ENCODE measurements around the gene ERCC6L.

ERCC6L gene

GRCh38 chrX:72258174-72258573 lies 19.3 kb upstream of the ERCC6L start:
- H2BK12ac ChIP-seq (ENCODE audit: low read length): no peak overlapping the region
- H3K18ac ChIP-seq (ENCODE audit: low read length): no peak overlapping the region
- no peaks in the 10 kb centered on the region for H3K36me3 ChIP-seq (replicated peaks in 1 of 2; ENCODE audit: control insufficient read depth in 2 of 2, insufficient read depth in 2 of 2, low read length in 2 of 2)
- H4K8ac ChIP-seq (ENCODE audit: low read depth, low read length): peak overlapping the region; percentile 17
- no peak overlapping the region for H3K4me3 ChIP-seq (ENCODE audit: low read length in 2 of 2)
- no peak overlapping the region for H3K4ac ChIP-seq (ENCODE audit: low read length)
- peaks cover 0 to 3% (median 0%) of the 10 kb centered on the region in 3 experiments for H3K27me3 ChIP-seq (ENCODE audit: control insufficient read depth in 3 of 3, insufficient read depth in 3 of 3, low read depth in 1 of 3, low read length in 3 of 3)
- H3K27ac ChIP-seq (replicated peaks; ENCODE audit: low read length): no peak overlapping the region
- H2BK5ac ChIP-seq (ENCODE audit: low read length): peak overlapping the region; percentile 24
- no peak for DNase-seq (ENCODE audit: low spot score)
- no peaks in the 10 kb centered on the region for H3K9me3 ChIP-seq (replicated peaks in 1 of 2; ENCODE audit: control insufficient read depth in 2 of 2, insufficient read depth in 1 of 2, low read depth in 1 of 2, low read length in 2 of 2)
- no peak overlapping the region for H4K91ac ChIP-seq (ENCODE audit: low read depth, low read length, poor library complexity)
- no peak overlapping the region for H2AK5ac ChIP-seq (ENCODE audit: low read depth, low read length)
- H3K79me1 ChIP-seq (ENCODE audit: low read depth, low read length): no peaks in the 10 kb centered on the region
- no peak overlapping the region for H3K4me2 ChIP-seq (ENCODE audit: insufficient read depth, low read length, poor library complexity, severe bottlenecking)
- no peak overlapping the region for H3K9ac ChIP-seq (ENCODE audit: low read depth, low read length, poor library complexity)
- peak overlapping the region; percentile 21 for H3K14ac ChIP-seq (ENCODE audit: low read length)
- H2AFZ ChIP-seq (ENCODE audit: low read length): no peak overlapping the region
- no peak overlapping the region for H3K23ac ChIP-seq (ENCODE audit: low read depth, low read length, poor library complexity)
- H2BK120ac ChIP-seq (ENCODE audit: low read depth, low read length): no peak overlapping the region
- peaks cover 2 to 3% of the 10 kb centered on the region in 2 donors for H3K4me1 ChIP-seq (ENCODE audit: control insufficient read depth in 2 of 2, insufficient read depth in 1 of 2, low read depth in 1 of 2, low read length in 2 of 2)
- no peak overlapping the region for H2BK15ac ChIP-seq (ENCODE audit: low read length)
- no CpG with 5 or more reads among the region's 7 CpGs for WGBS, 2 donors (ENCODE audit: extremely low coverage in 2 of 2, insufficient read length in 2 of 2, insufficient replicate concordance in 1 of 2)

- H3K23ac ChIP-seq (ENCODE audit: low read depth, low read length, poor library complexity): no peak overlapping the region
- no peak overlapping the region for H2BK15ac ChIP-seq (ENCODE audit: low read length)
- no peak overlapping the region for H2BK5ac ChIP-seq (ENCODE audit: low read length)
- H2AFZ ChIP-seq (ENCODE audit: low read length): no peak overlapping the region
- peak overlapping the region; percentile 3 for H4K8ac ChIP-seq (ENCODE audit: low read depth, low read length)
- H3K4me3 ChIP-seq (ENCODE audit: low read length in 2 of 2): no peak overlapping the region
- H3K4me2 ChIP-seq (ENCODE audit: insufficient read depth, low read length, poor library complexity, severe bottlenecking): no peak overlapping the region
- H3K27ac ChIP-seq (replicated peaks; ENCODE audit: low read length): no peak overlapping the region
- no peak overlapping the region for H3K9ac ChIP-seq (ENCODE audit: low read depth, low read length, poor library complexity)
- H3K4ac ChIP-seq (ENCODE audit: low read length): no peak overlapping the region
- no peak overlapping the region for H2BK12ac ChIP-seq (ENCODE audit: low read length)
- no peak overlapping the region for H3K18ac ChIP-seq (ENCODE audit: low read length)
- no peak overlapping the region for H2BK120ac ChIP-seq (ENCODE audit: low read depth, low read length)
- H3K36me3 ChIP-seq (replicated peaks in 1 of 2; ENCODE audit: control insufficient read depth in 2 of 2, insufficient read depth in 2 of 2, low read length in 2 of 2): no peaks in the 10 kb centered on the region
- no peak overlapping the region for H3K14ac ChIP-seq (ENCODE audit: low read length)
- no CpG with 5 or more reads among the region's 7 CpGs for WGBS, 2 donors (ENCODE audit: extremely low coverage in 2 of 2, insufficient read length in 2 of 2, insufficient replicate concordance in 1 of 2)
- H3K27me3 ChIP-seq (ENCODE audit: control insufficient read depth in 3 of 3, insufficient read depth in 3 of 3, low read depth in 1 of 3, low read length in 3 of 3): peaks cover 0 to 3% (median 0%) of the 10 kb centered on the region in 3 experiments
- no peak overlapping the region for H4K91ac ChIP-seq (ENCODE audit: low read depth, low read length, poor library complexity)
- no peaks in the 10 kb centered on the region for H3K79me1 ChIP-seq (ENCODE audit: low read depth, low read length)
- peaks cover 0 to 2% of the 10 kb centered on the region in 2 donors for H3K4me1 ChIP-seq (ENCODE audit: control insufficient read depth in 2 of 2, insufficient read depth in 1 of 2, low read depth in 1 of 2, low read length in 2 of 2)
- no peaks in the 10 kb centered on the region for H3K9me3 ChIP-seq (replicated peaks in 1 of 2; ENCODE audit: control insufficient read depth in 2 of 2, insufficient read depth in 1 of 2, low read depth in 1 of 2, low read length in 2 of 2)
- H2AK5ac ChIP-seq (ENCODE audit: low read depth, low read length): no peak overlapping the region
- DNase-seq (ENCODE audit: low spot score): no peak
Observed at GRCh38 chrX:72255864-72256263, 17.0 kb upstream of the ERCC6L start.

GRCh38 chrX:72255445-72255844 lies 16.6 kb upstream of the ERCC6L start:
- no peak overlapping the region for H3K23ac ChIP-seq (ENCODE audit: low read depth, low read length, poor library complexity)
- H3K36me3 ChIP-seq (replicated peaks in 1 of 2; ENCODE audit: control insufficient read depth in 2 of 2, insufficient read depth in 2 of 2, low read length in 2 of 2): no peaks in the 10 kb centered on the region
- peaks cover 0 to 2% of the 10 kb centered on the region in 2 donors for H3K4me1 ChIP-seq (ENCODE audit: control insufficient read depth in 2 of 2, insufficient read depth in 1 of 2, low read depth in 1 of 2, low read length in 2 of 2)
- H4K91ac ChIP-seq (ENCODE audit: low read depth, low read length, poor library complexity): no peak overlapping the region
- H3K79me1 ChIP-seq (ENCODE audit: low read depth, low read length): no peaks in the 10 kb centered on the region
- WGBS, 2 donors (ENCODE audit: extremely low coverage in 2 of 2, insufficient read length in 2 of 2, insufficient replicate concordance in 1 of 2): no CpG with 5 or more reads among the region's 24 CpGs
- DNase-seq (ENCODE audit: low spot score): no peak
- H3K4ac ChIP-seq (ENCODE audit: low read length): no peak overlapping the region
- H2BK120ac ChIP-seq (ENCODE audit: low read depth, low read length): no peak overlapping the region
- H4K8ac ChIP-seq (ENCODE audit: low read depth, low read length): peak overlapping the region; percentile 3
- no peak overlapping the region for H3K18ac ChIP-seq (ENCODE audit: low read length)
- no peaks in the 10 kb centered on the region for H3K9me3 ChIP-seq (replicated peaks in 1 of 2; ENCODE audit: control insufficient read depth in 2 of 2, insufficient read depth in 1 of 2, low read depth in 1 of 2, low read length in 2 of 2)
- no peak overlapping the region for H2BK15ac ChIP-seq (ENCODE audit: low read length)
- no peak overlapping the region for H3K27ac ChIP-seq (replicated peaks; ENCODE audit: low read length)
- H2BK12ac ChIP-seq (ENCODE audit: low read length): no peak overlapping the region
- no peak overlapping the region for H2AK5ac ChIP-seq (ENCODE audit: low read depth, low read length)
- H3K14ac ChIP-seq (ENCODE audit: low read length): no peak overlapping the region
- peak overlapping the region; percentile 71 for H2AFZ ChIP-seq (ENCODE audit: low read length)
- H3K4me3 ChIP-seq (ENCODE audit: low read length in 2 of 2): no peak overlapping the region
- H3K9ac ChIP-seq (ENCODE audit: low read depth, low read length, poor library complexity): no peak overlapping the region
- peak overlapping the region; percentile 54 for H3K4me2 ChIP-seq (ENCODE audit: insufficient read depth, low read length, poor library complexity, severe bottlenecking)
- H3K27me3 ChIP-seq (ENCODE audit: control insufficient read depth in 3 of 3, insufficient read depth in 3 of 3, low read depth in 1 of 3, low read length in 3 of 3): peaks cover 0 to 3% (median 0%) of the 10 kb centered on the region in 3 experiments
- H2BK5ac ChIP-seq (ENCODE audit: low read length): no peak overlapping the region

- Histone ChIP-seq H3K9ac (ENCODE audit: low read depth, low read length, poor library complexity) (no peak overlapping the region), H3K18ac (ENCODE audit: low read length) (no peak overlapping the region), H3K79me1 (ENCODE audit: low read depth, low read length) (no peaks in the 10 kb centered on the region), H2BK120ac (ENCODE audit: low read depth, low read length) (no peak overlapping the region), H2AFZ (ENCODE audit: low read length) (peak overlapping the region; percentile 69), H3K23ac (ENCODE audit: low read depth, low read length, poor library complexity) (no peak overlapping the region), H2AK5ac (ENCODE audit: low read depth, low read length) (no peak overlapping the region), H3K4me3 (ENCODE audit: low read length in 2 of 2) (no peak overlapping the region), H3K4me2 (ENCODE audit: insufficient read depth, low read length, poor library complexity, severe bottlenecking) (peak overlapping the region; percentile 24), H2BK5ac (ENCODE audit: low read length) (no peak overlapping the region), H3K9me3 (replicated peaks in 1 of 2; ENCODE audit: control insufficient read depth in 2 of 2, insufficient read depth in 1 of 2, low read depth in 1 of 2, low read length in 2 of 2) (no peaks in the 10 kb centered on the region), H4K91ac (ENCODE audit: low read depth, low read length, poor library complexity) (no peak overlapping the region), H2BK15ac (ENCODE audit: low read length) (no peak overlapping the region), H3K27me3 (ENCODE audit: control insufficient read depth in 3 of 3, insufficient read depth in 3 of 3, low read depth in 1 of 3, low read length in 3 of 3) (peaks cover 0 to 3% (median 0%) of the 10 kb centered on the region in 3 experiments), H3K4me1 (ENCODE audit: control insufficient read depth in 2 of 2, insufficient read depth in 1 of 2, low read depth in 1 of 2, low read length in 2 of 2) (peaks cover 0 to 2% of the 10 kb centered on the region in 2 donors), H4K8ac (ENCODE audit: low read depth, low read length) (no peak overlapping the region), H3K27ac (replicated peaks; ENCODE audit: low read length) (no peak overlapping the region), H3K36me3 (replicated peaks in 1 of 2; ENCODE audit: control insufficient read depth in 2 of 2, insufficient read depth in 2 of 2, low read length in 2 of 2) (no peaks in the 10 kb centered on the region), H2BK12ac (ENCODE audit: low read length) (no peak overlapping the region), H3K4ac (ENCODE audit: low read length) (no peak overlapping the region), H3K14ac (ENCODE audit: low read length) (no peak overlapping the region)
- DNase-seq (ENCODE audit: low spot score): no peak
- WGBS, 2 donors (ENCODE audit: extremely low coverage in 2 of 2, insufficient read length in 2 of 2, insufficient replicate concordance in 1 of 2): no CpG with 5 or more reads among the region's 17 CpGs
Observed at GRCh38 chrX:72254816-72255215, 16.0 kb upstream of the ERCC6L start.

Data from neuronal stem cell (in vitro differentiated cells).